ENCODE results near the gene TSFM. TPM values are rescaled to one million over a fixed set of nuclear protein-coding genes. Genes with fewer than 3 reads are reported as not detected.
"Not testable (repeated sequence)": the region's sequence is repeated elsewhere in the genome, so short reads cannot be mapped to it uniquely, and the experiment has no call there.

Gene TSFM
- total RNA-seq, 4 donors from 2014 or later, result 29.6 to 41.6 (median 34.5) TPM

DNA sequence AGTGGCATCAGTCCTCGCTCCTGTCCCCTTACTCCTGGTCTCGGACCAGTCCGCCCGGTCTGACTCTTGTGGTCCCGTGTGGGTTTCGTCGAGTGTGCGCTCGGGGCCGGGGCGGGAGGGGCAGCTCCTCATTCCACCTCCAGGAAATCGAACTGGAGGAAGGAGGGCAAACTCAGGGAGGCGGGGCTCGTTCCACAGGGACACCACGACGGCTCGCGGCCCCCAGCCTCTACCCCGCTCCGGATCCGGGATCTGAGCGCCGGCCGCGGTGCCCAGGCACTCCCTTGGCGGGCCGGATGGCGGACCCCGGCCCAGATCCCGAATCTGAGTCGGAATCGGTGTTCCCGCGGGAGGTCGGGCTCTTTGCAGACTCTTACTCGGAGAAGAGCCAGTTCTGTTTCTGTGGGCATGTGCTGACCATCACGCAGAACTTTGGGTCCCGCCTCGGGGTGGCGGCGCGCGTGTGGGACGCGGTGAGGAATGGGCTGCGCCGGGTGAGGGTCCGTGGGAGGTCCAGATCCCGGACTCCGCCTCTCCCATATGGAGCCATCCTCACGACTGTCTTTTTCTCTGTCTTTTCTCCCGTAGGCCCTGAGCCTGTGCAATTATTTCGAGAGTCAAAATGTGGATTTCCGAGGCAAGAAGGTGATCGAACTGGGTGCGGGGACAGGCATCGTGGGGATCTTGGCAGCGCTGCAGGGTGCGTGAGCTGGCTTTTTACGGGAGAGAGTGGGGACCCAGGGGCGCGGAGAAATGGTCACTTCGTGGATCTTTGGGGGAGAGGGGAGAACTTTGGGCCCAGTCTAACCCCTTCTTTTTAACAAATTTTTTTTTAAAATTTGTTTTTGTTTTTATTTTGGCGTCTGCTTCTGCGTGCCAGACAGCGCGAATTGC lies 9.9 kb upstream of the TSFM start, which contains the start of gene EEF1AKMT3:
TSS of gene EEF1AKMT3 (plus strand) at position 186 of the 894 bp plus-strand sequence. CDS start at position 297, 111 bp downstream.
- peak within 1 kb of the TSS; percentile 59 for H3K4me3 ChIP-seq (ENCODE audit: low read depth, poor library complexity, severe bottlenecking)
- no peak for TF ChIP-seq POLR2A (IDR thresholded peaks at IDR 0.05)
- TF ChIP-seq, protein P1, sequence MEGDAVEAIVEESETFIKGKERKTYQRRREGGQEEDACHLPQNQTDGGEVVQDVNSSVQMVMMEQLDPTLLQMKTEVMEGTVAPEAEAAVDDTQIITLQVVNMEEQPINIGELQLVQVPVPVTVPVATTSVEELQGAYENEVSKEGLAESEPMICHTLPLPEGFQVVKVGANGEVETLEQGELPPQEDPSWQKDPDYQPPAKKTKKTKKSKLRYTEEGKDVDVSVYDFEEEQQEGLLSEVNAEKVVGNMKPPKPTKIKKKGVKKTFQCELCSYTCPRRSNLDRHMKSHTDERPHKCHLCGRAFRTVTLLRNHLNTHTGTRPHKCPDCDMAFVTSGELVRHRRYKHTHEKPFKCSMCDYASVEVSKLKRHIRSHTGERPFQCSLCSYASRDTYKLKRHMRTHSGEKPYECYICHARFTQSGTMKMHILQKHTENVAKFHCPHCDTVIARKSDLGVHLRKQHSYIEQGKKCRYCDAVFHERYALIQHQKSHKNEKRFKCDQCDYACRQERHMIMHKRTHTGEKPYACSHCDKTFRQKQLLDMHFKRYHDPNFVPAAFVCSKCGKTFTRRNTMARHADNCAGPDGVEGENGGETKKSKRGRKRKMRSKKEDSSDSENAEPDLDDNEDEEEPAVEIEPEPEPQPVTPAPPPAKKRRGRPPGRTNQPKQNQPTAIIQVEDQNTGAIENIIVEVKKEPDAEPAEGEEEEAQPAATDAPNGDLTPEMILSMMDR (IDR thresholded peaks at IDR 0.05), result no peak
- peak; percentile 53 to 94 for DNase-seq (ENCODE audit: low spot score in 2 of 2)
- WGBS, 2 donors, result 1 to 3% methylated on average over 43 to 52 of the region's 67 CpGs
- intact Hi-C loops (cut with DNase I; ENCODE audit: low total_unique reads), result no loop called here

DNA sequence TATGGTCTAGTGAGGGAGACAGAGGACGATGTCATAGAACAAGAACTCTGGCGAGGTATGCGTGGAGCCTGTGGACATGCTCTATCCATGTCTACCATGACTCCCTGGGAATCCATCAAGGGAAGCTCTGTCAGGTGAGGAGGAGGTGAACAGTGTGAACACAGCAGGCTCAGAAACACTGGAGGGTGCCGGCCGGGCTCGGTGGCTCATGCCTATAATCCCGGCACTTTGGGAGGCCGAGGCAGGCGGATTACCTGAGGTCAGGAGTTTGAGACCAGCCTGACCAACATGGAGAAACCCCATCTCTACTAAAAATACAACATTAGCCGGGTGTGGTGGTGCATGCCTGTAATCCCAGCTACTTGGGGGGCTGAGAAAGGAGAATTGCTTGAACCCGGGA lies 8.0 kb upstream of the TSFM start:
- intact Hi-C loops (cut with DNase I; ENCODE audit: low total_unique reads); H3K4me3 ChIP-seq (ENCODE audit: low read depth, poor library complexity, severe bottlenecking); DNase-seq (ENCODE audit: low spot score in 2 of 2): not testable (repeated sequence)
- 86 to 91% methylated on average over 11 of the region's 11 CpGs for WGBS, 2 donors

DNA sequence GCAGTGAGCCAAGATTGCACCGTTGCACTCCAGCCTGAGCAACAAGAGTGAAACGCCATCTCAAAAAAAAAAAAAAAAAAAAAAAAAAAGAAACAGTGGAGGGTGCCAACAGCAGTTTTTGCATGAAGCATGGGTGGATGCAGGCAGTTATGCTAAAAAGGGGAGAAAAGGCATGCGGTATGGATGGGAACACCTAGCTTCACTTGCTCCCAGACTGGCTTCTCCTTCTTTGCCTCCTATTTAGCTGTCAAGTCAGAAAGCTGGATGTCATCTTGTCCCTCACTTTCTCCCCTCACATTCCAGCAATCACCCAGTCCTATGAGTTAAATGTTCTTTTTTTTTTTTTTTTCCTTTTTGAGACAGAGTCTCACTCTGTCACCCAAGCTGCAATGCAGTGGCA lies 7.5 kb upstream of the TSFM start:
- TF ChIP-seq, protein P1 (IDR thresholded peaks at IDR 0.05), result no peak
- no peak for TF ChIP-seq POLR2A (IDR thresholded peaks at IDR 0.05)
- no peak for DNase-seq (ENCODE audit: low spot score in 2 of 2)
- no peak overlapping the region for H3K4me3 ChIP-seq (ENCODE audit: low read depth, poor library complexity, severe bottlenecking)
- intact Hi-C loops (cut with DNase I; ENCODE audit: low total_unique reads), result no loop called here
- 53 to 63% methylated on average over 3 of the region's 3 CpGs for WGBS, 2 donors

DNA sequence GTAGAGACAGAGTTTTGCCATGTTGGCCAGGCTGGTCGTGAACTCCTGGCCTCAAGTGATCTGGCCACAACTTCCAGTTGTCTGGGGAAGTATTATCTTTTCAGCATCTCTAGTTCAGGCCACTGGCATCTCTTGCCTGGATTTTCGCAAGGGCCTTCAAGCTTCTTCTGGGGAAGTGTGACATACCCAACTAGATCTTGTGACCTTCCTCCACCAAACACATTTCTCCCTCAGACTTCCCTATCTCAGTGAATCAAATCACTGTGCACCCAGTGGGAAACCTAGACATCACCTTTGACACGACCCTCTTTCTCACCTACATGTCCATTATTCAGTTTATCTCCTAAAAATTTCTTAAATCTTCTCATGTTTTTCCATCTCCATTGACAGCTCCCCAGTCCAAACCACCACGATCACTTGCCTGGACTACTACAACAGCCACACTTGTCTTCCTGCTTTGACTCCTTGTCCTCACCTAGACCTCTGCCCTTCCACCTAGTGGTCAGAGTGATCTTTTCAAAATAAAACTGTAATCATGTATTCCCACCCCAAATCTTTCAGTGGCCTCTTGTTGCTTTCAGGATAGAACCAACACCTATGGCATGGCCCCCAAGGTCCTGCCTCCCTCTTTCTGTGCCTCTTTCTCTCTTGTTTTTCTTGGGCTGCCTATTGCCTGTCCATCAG lies 6.9 kb upstream of the TSFM start:
- TF ChIP-seq POLR2A (IDR thresholded peaks at IDR 0.05), result no peak
- TF ChIP-seq, protein P1 (IDR thresholded peaks at IDR 0.05), result no peak
- 81 to 83% methylated on average over 4 of the region's 4 CpGs for WGBS, 2 donors
- intact Hi-C loops (cut with DNase I; ENCODE audit: low total_unique reads), result no loop called here
- DNase-seq (ENCODE audit: low spot score in 2 of 2), result no peak
- no peak overlapping the region for H3K4me3 ChIP-seq (ENCODE audit: low read depth, poor library complexity, severe bottlenecking)

DNA sequence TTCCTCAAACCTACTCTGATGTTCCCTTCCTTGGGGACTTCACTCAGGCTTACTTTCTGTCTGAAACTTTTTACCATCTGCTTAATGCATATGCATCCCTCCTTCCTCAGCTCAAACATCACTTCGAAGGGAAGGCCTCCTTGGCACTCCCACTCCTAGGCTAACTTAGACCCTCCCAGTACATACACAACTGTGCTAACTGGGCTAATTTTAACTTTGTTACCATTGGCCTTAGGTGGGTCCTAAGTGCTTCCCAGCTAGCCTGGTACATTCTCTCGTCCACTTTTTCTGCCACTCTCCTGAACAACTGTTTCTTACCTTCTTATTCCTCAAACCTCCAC lies 6.4 kb upstream of the TSFM start:
- DNase-seq (ENCODE audit: low spot score in 2 of 2), result no peak
- no peak overlapping the region for H3K4me3 ChIP-seq (ENCODE audit: low read depth, poor library complexity, severe bottlenecking)
- WGBS, 2 donors, result 87 to 88% methylated on average over 2 of the region's 2 CpGs
- no peak for TF ChIP-seq POLR2A (IDR thresholded peaks at IDR 0.05)
- TF ChIP-seq, protein P1 (IDR thresholded peaks at IDR 0.05), result no peak
- intact Hi-C loops (cut with DNase I; ENCODE audit: low total_unique reads), result no loop called here

DNA sequence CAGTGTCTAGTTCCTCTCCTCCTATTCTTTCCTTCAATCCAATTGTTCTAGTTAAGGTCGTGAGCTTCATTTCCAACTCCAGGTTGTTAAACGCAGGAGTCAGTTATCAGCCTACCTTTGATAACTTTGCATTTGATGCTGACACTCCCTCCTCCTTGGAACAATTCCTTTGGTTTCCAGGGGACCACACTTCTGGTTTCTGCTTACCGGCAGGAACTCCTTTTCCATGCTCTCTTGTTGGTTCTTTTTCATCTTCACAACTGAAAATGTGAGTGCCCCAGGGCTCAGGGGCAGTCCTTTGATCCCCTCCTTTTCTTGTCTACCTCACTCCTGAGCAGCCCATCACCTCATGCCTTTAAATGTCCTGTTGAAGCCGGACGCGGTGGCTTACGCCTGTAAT lies 5.2 kb upstream of the TSFM start:
- 90 to 91% methylated on average over 7 of the region's 7 CpGs for WGBS, 2 donors
- TF ChIP-seq POLR2A (IDR thresholded peaks at IDR 0.05), result no peak
- TF ChIP-seq, protein P1 (IDR thresholded peaks at IDR 0.05), result no peak
- DNase-seq (ENCODE audit: low spot score in 2 of 2), result no peak
- intact Hi-C loops (cut with DNase I; ENCODE audit: low total_unique reads), result no loop called here
- no peak overlapping the region for H3K4me3 ChIP-seq (ENCODE audit: low read depth, poor library complexity, severe bottlenecking)

All from lower leg skin (tissue), 4 donors.